ENCODE data around the gene P2RX2. TPM values are rescaled to one million over a fixed set of nuclear protein-coding genes. Genes with fewer than 3 reads are reported as not detected.

P2RX2 gene
- total RNA-seq, 1 donor from 2014 or later = not detected

GRCh38 chr12:132610051-132610759 is 8.4 kb upstream of the P2RX2 start, which contains the start of gene LRCOL1:
TSS of gene LRCOL1 (minus strand) at chr12:132610582. CDS start at chr12:132606251, 4,331 bp downstream.
- Histone ChIP-seq H3K27me3 (no peaks in the 10 kb centered on the region), H3K27ac (no peak within 1 kb of the TSS), H3K36me3 (no peaks in the 10 kb centered on the region), H3K4me1 (peaks cover 8% of the 10 kb centered on the region), H3K9me3 (no peaks in the 10 kb centered on the region), H3K4me3 (no peak within 1 kb of the TSS)
- intact Hi-C loops (cut with DNase I) = loop anchor here (5.0 to 10.0 kb wide), 2 partner anchors 198 to 455 kb away; no protein-coding TSS in a partner anchor
- DNase-seq (ENCODE audit: extremely low spot score in 2 of 2) = no peak
- TF ChIP-seq POLR2A (IDR thresholded peaks at IDR 0.05) (no peak), POLR2AphosphoS5 (IDR thresholded peaks at IDR 0.05; ENCODE audit: insufficient read depth in 1 of 2, low read depth in 1 of 2) (no peak), CTCF (IDR thresholded peaks at IDR 0.05) (no peak)

- intact Hi-C loops (cut with DNase I) = loop anchor here (5.0 to 10.0 kb wide), 2 partner anchors 199 to 456 kb away; no protein-coding TSS in a partner anchor
- Histone ChIP-seq H3K9me3 (no peaks in the 10 kb centered on the region), H3K27ac (no peak overlapping the region), H3K4me3 (no peak overlapping the region), H3K27me3 (no peaks in the 10 kb centered on the region), H3K36me3 (no peaks in the 10 kb centered on the region), H3K4me1 (peaks cover 8% of the 10 kb centered on the region)
- TF ChIP-seq POLR2AphosphoS5 (IDR thresholded peaks at IDR 0.05; ENCODE audit: insufficient read depth in 1 of 2, low read depth in 1 of 2) = no peak
- DNase-seq (ENCODE audit: extremely low spot score in 2 of 2) = no peak
Measured at GRCh38 chr12:132610866-132611602, 7.5 kb upstream of the P2RX2 start.

GRCh38 chr12:132611620-132612019 is 7.0 kb upstream of the P2RX2 start:
- Histone ChIP-seq H3K27me3 (no peaks in the 10 kb centered on the region), H3K9me3 (no peaks in the 10 kb centered on the region), H3K4me3 (no peak overlapping the region), H3K36me3 (no peaks in the 10 kb centered on the region), H3K27ac (no peak overlapping the region), H3K4me1 (peaks cover 8% of the 10 kb centered on the region)
- intact Hi-C loops (cut with DNase I) = loop anchor here (5.0 to 10.0 kb wide), 2 partner anchors 199 to 457 kb away; no protein-coding TSS in a partner anchor
- TF ChIP-seq POLR2AphosphoS5 (IDR thresholded peaks at IDR 0.05; ENCODE audit: insufficient read depth in 1 of 2, low read depth in 1 of 2) (no peak), POLR2A (IDR thresholded peaks at IDR 0.05) (no peak), CTCF (IDR thresholded peaks at IDR 0.05) (no peak)
- no peak for DNase-seq (ENCODE audit: extremely low spot score in 2 of 2)

- Histone ChIP-seq H3K27me3 (peaks cover 5% of the 10 kb centered on the region), H3K4me3 (no peak overlapping the region), H3K4me1 (peaks cover 18% of the 10 kb centered on the region), H3K27ac (no peak overlapping the region), H3K9me3 (no peaks in the 10 kb centered on the region), H3K36me3 (no peaks in the 10 kb centered on the region)
- intact Hi-C loops (cut with DNase I) = loop anchor here (5.0 to 10.0 kb wide), 2 partner anchors 202 to 459 kb away; no protein-coding TSS in a partner anchor
- no peak for TF ChIP-seq CTCF (IDR thresholded peaks at IDR 0.05)
- TF ChIP-seq POLR2A (IDR thresholded peaks at IDR 0.05) = no peak
- no peak for TF ChIP-seq POLR2AphosphoS5 (IDR thresholded peaks at IDR 0.05; ENCODE audit: insufficient read depth in 1 of 2, low read depth in 1 of 2)
- no peak for DNase-seq (ENCODE audit: extremely low spot score in 2 of 2)
Measured at GRCh38 chr12:132614029-132614428, 4.5 kb upstream of the P2RX2 start.

GRCh38 chr12:132614861-132615578 is 3.6 kb upstream of the P2RX2 start:
- H3K4me3 ChIP-seq = no peak overlapping the region
- no peaks in the 10 kb centered on the region for H3K36me3 ChIP-seq
- peaks cover 17% of the 10 kb centered on the region for H3K4me1 ChIP-seq
- no peaks in the 10 kb centered on the region for H3K9me3 ChIP-seq
- peak; percentile 78 to 93 (median 88) for TF ChIP-seq CTCF (IDR thresholded peaks at IDR 0.05)
- no peak for TF ChIP-seq POLR2AphosphoS5 (IDR thresholded peaks at IDR 0.05; ENCODE audit: insufficient read depth in 1 of 2, low read depth in 1 of 2)
- H3K27ac ChIP-seq = no peak overlapping the region
- intact Hi-C loops (cut with DNase I) = loop anchor here (5.0 to 10.0 kb wide), 2 partner anchors 203 to 460 kb away; no protein-coding TSS in a partner anchor
- DNase-seq (ENCODE audit: extremely low spot score in 2 of 2) = no peak
- peaks cover 5% of the 10 kb centered on the region for H3K27me3 ChIP-seq
